ENCODE results near the gene CREB3L2.
A peak's percentile ranks its signal among the peaks of the same experiment; 100 is the strongest.

CREB3L2 gene

DNA sequence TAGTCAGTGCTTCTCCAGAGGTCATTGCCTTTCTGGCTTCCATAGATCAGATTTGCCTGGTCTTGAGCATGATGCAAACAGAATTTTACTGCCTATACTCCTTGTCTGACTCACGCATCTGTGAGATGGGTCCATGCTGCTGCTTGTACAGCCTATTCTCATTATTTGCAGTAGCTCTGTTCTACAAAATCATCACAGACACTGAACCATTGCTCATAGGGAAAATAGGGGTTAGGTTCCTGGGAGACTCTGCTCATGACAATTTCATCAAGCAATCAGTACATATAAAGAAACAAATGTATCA lies 7.4 kb upstream of the CREB3L2 start:
- DNase-seq, result no peak

DNA sequence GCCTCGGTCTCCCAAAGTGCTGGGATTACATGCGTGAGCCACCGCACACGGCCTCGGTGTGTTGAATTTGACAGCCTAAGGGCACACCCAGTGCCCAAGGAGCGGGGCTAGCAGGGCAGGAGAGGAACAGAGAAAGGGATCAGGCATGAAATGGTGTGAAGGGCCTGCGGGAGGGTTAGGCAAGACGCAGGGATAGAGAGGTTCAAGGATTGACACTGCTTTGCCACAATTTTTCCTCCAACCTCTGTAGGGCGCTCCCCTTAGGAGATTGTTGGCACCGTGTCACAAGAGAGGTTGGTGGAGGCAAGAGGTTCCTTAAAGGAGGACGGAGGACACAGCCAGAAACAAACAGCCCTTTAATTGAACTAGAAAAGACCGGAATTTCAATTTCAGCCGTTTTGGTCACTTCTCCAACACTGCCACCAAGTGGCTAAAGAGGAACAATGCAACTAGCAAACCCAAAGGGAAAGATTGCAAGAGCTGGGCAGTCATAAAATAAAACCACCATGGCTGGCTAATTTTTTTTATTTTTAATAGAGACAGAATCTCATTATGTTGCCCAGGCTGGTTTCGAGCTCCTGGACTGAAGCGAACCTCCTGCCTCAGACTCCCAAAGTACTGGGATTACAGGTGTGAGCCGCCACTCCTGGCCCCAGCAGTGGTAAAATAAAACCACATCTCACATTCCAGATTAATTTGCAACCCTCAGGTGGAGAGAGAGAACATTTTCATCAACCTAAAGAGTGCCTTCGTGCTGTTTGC lies 6.9 kb upstream of the CREB3L2 start:
- DNase-seq, result no peak

DNA sequence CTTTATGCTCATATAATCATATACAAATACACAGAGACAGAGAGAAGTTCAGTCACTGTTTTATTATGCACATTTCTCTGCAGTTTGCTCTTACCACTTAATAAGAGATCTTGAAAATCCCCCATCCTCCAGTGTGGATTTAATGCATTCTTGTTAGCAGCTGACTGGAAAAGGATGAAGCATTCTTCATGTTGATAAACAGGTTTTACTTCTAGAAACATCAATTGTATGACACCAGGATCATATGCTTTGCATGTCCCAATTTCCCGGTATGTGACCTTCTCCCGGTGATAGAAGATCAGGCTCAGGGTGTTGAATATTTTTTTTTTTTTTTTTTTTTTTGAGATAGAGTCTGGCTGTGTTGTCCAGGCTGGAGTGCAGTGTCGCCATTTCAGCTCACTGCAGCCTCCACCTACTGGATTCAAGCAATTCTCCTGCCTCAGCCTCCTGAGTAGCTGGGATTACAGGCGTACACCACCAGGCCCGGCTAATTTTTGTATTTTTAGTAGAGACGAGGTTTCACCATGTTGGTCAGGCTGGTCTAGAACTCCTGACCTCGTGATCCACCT lies 6.2 kb upstream of the CREB3L2 start:
- no peak for DNase-seq

DNA sequence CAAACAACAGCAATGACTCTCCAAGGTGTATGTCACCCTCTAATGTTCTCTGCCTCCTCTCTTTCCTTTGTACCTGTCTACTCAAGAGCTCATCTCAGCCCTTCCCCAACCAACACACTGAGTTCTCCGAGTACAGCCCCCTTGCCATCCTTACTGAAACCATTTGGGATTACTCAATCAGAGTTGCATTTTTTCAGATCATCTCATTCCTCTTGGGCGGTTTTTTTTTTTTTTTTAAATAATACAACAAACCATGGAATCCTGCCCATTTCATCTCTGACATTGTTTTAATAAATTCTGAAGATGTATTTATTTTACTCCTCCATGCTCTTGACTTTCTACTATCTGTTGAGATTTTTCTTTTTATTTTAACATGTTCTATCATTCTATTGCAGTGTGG lies 4.2 kb upstream of the CREB3L2 start:
- DNase-seq, result no peak

DNA sequence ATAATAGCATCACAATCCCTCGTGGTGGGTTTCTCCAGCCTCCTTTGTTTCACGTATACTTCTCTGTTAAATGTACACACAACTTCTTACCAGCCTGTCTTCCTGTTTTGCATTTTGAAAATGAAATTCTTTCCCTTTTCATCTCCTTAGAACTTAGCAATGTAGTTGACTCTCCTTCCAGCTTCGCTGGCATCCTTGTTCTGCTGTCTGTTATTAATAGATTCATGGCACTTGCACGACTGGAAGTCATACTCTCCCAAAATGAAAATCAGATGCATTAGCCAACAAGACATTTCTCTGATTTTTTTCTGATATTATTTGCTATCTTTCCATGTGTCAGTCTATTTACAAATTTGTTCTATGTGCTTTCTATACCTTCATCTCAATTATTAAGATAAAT lies 3.0 kb upstream of the CREB3L2 start:
- no peak for DNase-seq

DNA sequence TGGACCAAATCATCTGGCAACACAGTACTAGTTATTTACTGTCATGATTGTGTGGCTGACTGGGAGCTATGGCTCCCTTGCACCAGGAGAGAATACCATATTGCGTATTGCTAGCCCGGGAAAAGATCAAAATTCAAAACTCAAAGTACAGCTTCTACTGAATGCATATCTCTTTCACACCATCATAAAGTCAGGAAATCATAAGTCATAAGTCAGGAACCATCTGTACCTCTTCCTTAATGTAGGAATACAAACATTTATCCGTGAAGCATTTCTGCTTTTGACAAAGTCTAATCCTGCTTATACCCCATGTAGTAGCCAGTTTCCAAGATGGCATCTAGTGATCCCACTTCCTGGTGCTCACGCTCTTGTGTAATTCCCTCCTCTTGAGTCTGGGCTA lies 2.2 kb upstream of the CREB3L2 start:
- DNase-seq, result no peak

DNA sequence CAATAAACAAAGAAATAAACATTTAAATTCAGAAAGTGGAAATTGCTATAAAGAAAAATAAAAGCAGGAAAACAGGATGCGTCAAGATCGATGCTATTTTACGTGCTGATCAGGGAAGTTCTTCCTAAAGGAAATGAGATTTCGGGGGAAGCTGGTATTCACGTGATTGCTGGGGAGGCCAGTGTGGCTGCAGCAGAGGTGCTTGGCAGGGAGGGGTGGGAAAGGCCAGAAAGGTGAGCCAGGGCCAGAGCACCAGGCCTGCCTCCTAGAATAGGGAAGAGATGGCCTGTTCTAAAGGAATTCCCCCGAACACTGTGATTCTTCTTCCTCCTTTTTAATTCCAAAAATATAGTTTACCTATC lies 923 bp upstream of the CREB3L2 start:
- no peak for DNase-seq

DNA sequence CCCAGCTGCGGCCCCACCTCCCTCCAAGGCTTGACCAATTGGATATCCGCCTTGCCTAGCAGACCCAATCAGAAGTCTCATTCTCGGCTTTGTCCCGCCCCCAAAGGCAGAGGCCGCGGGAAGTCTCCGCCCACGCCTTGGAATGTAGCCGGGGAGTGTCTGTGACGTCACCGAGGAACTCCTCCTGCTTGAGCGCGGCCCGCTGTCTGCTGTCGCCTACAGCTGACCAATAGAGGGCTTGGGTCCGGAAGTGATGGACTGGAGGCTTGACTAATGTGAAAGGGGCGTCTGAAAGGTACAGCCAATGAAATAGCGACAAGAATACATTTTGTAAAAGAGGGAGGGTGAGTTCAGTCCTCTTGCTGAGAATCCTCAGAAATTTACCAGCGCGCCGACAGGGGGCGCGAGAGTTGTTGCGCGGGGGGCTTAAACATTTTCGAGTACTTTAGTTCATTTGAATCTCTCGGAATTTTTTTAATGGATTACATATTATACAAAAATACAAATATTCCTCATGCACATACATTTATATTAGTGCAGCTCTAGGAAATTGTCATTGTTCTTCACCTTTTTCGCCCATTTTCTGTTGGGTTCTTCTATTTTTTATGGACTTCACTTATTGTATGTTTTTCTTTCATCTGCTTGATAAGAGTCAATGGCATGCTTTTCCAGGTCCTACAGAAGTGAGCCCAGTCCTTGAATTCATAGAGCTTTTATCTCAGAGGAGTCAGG lies 376 bp upstream of the CREB3L2 start:
- peak; percentile 93 to 97 for DNase-seq

DNA sequence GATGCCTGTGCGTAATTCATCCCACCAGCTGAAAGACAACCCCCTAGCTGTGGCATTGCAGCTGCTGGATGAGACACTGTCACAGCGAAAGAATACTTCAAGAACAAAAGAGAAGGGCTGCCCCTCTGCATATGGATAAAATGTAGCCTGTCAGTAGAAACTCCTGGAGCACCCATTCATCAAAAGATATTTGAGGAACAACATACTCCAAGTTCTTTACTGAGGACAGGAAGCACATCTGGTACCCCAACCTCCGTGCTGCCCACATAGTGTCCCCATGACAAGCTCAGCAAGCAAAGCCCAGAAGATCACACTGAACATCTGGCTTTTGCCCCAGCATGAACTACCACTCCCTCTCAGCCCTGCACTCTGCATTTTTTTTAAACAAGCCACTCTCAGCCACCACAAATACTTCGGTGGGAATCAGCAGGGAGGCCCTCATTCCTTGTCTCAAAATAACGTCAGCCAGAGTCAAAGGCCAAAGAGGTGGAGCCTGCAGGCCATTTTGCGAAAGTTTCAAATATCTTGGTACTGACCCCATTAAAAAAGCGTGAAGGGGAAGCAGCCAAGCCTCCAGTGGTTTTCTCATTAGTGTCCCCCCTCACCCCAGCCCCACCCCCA lies 1.7 kb downstream of the CREB3L2 start:
- DNase-seq, result no peak

DNA sequence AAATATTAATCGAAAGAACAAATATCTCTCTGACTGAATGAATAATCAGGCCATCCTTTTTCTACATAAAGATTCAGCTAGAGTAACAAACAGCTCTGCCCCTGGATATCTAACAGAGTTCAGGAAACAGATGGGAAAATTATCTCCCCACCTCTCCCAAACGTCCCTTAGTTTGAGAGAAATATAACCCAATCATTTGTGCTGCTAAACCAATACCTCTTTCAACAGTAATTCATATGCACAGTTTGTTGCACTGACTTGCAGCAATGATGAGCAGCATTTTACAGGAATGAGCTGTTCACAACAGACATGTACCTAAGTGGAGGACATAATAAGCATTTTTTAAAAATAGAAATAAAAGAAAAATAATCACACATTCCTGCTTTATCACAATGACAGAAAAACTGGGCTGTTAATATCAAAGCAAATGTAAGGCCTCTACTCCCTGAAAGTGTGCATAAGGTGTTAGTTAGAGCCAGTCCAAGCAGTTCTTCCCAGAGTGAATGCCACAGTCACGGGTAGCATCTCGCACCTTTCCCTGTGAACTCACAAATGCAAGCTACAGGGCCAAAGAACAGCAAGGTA lies 2.3 kb downstream of the CREB3L2 start:
- no peak for DNase-seq

DNA sequence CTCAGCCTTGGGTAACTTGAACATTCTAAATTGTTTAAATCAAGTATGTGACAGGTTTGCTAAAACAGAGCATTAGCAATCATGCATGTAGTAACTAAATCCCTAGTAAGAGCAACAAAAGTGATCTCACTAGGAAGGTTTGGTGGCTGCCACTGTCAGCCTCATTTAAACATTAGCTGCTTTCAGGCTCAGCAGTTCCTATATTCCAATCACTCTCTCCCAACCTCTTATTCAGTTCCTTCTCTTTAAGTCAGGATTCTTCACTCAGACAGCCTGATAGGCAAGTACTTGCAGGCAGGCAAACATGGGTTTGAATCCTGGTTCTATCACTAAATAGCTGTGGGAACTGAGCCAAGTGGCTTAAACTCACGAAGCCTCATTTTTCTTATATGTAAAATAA lies 3.6 kb downstream of the CREB3L2 start:
- DNase-seq, result no peak

DNA sequence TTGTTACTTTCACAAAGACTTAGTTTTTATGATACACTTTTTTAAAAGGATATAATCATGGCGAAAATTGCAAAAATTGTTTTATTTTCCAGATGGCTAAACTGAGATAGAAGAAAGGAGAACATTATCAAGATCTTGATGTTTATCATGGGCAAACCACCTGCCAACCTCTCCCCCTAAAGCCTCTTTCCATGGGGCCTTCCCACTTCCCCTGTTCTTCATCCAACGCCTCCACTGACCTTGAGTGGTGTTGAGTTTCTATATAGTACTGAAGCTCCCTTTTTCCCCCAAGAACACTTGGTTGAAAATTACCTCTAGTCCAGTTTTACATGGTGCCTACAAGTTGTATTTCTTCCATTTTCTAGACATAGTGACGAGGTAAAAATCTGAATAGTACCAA lies 5.0 kb downstream of the CREB3L2 start:
- no peak for DNase-seq

DNA sequence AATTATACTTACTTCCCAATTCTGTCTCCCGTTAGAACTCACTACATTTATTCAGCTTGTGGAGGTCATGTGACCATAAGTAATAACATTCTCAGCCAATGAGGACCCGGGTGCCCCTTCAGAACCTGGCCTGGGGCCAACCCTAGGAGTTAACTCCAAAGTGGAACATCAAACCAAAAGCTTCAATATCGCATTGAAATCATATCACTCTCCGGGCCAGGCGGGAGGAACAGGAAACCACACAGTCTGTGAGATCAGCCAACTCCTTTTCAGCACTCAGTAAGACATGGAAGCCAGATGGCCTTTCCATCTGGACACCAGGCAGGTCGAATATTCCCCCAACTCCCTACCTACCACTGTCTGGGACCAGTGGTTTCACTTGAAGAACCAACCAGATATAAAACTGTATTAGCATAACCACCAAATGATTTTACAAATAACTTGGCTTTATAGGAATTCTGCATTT lies 5.5 kb downstream of the CREB3L2 start:
- DNase-seq, result no peak

DNA sequence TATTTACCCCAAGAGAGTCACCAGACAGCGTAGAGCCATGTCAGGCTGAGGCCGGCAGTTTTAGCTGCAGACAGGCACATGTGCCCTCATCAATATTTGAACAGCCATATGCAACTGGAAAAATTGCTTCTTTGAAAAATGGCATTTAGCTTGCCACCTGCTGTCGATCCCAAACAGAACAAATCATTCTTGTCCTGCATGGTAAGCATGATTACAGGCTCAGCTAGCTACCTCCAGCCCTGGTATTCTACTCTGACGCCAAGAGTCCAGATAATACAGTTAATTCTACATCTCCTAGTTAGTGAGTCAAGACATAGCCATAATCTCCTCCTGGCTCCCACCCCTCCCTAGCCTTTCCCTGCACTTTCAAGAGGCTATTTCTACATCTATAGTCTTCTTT lies 7.7 kb downstream of the CREB3L2 start:
- DNase-seq, result no peak

DNA sequence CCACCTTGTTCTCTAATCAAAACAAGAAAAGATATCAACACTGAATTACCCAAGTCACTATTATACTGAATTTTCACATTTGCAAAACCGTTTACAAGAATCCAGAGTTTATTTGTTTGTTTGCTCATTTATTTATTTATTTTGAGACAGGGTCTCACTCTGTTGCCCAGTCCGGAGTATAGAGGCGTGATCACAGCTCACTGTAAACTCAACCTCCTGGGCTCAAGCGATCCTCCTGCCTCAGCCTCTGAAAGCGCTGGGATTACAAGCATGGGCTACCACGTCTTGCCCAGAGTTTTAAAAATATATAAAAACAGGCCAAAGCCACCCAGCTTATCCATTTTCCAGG lies 8.5 kb downstream of the CREB3L2 start:
- no peak for DNase-seq

DNA sequence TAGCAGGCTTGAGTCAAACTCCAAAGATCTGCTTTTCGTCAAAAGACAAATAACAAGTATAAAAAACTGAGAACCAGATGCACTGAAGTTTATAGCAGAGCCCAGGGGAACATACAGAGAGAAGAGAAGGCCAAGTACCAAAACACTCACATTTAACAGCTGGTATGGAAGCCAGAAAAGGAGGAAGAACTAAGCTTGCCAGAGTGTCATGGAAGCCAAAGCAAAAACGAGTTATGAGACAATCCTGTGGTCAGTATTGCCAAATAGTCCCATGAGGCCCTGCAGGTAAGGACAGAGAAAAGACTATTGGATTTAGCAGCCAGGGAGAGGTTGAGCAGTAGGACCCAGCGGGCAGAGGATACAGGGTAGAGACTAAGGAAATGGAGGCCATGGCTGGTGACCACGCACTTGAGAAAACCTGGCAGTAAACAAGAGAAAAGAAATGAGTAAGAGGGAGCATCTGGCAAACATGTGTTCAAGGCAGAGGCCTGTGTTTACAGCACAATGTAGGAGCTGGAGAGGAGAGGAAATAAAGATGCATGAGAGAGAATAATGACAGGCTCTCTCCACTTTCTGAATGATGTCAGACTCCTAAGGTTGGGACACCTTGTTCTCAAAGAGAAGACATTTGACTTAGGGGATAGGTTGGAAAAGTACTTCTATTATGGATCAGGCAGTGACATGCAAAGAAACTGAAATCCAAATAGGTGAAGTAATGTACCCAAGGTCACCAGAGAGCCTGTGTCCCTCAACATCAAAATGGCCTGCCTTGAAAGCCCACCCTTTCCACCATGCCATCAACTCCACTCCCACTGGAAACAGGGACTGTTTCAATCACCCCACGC lies 9.1 kb downstream of the CREB3L2 start:
- no peak for DNase-seq

DNA sequence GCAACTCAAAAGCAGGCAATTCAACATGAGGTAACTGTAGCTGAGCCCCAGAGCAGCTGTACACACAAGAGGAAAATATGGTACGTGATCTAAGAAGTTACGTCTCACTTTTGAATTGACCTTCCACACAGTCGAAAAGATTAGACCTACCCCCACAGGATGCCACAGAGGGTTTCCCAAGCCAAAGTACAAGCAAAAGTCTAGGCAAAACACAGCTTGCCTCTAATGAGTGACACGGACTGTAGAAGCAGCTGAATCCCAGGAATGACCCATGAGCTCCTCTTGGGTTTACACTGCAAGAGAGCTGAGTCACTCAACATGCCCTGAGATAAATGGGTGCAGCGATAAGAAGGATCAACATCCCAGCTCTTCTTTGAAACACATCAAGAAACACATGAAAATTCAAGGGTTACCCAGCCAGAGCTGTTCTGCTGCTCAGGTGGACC lies 9.8 kb downstream of the CREB3L2 start:
- no peak for DNase-seq

DNA sequence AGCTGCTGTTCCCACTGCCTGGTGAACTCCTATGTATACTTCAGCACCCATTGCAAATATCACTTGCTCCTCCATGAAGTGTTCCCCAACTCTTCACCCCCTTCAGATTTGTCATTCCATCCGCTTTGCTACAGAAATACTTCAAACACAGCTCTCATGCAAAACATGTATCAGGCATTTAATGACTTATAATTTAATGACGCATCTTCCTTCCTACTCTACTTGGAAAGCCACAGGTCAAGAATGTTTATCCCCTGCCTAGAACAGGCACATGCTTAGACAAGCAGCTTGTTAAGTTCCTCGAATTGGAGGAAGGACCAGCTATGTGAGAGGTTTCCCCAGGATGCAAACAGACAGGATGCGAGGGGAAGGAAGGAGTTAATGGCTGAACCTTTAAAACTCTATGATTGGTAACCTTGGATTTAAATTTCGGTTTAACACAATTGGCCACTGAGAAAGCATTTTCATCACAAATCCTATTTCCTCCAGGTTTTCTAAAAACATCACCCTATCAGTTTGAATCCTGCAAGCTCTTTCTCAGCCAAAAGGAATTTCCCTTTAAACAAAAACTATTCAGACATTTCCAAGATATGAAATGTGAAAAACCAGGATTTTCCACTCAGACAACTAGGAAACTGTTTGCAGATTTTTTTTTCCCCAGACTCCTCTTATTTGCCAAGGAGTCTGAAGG lies 11.5 kb downstream of the CREB3L2 start:
- no peak for DNase-seq

DNA sequence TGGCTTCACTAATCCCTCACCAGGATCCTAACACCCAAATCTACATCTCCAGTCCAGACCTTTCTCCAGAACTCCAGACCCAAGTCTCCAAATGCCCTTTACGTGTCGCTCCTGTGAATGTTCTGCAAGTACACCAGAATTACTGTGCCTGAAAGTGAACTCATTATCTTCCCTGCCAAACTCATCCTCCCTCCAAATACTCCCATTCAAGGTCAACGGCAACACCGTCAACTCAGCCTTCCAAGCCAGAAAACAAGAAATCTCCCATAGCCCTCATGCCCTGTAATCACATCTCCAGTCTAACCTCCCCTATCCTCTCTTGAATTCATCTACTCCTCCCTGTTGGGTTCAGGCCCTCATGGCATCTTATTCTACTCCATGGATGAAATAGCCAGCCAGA lies 12.3 kb downstream of the CREB3L2 start:
- DNase-seq, result no peak

DNA sequence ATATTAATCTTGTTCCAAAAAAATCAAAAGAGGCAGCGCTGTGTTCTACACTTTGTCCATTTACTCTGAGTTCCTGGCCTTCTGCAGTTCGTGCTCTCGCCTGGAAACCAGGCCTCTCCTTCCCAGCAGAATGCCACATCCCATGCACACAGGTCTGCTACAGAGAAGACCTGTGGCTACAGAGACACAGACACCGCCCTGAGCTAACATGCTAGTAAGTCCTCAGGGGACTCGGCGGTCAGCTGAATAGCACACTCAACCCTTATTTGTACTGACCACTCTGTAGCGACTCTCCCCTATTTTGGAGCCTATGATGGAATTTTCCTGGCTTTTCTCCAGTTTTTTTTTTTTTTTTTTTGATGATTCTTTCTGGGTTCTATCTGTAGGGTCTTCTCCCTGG lies 12.8 kb downstream of the CREB3L2 start:
- no peak for DNase-seq

DNA sequence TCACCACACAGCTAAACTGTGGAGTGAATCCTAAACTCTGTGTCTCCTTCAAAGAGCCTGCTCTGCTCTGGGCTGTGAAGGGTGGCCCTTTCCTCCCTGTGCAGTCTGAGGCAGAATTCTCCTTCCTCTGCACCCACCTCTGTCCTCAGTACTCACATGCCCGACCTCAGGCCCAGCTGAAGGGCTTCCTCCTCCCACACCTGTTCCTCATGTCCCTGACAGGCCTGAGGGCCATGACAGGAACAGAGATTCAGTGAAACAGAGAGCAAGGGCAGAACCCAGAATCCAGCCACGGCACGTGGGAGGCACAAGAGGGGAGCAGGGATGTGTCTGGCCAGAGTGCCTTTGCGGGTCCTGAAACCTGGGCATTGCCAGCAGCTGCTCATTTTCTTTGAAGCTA lies 13.9 kb downstream of the CREB3L2 start:
- DNase-seq, result no peak

DNA sequence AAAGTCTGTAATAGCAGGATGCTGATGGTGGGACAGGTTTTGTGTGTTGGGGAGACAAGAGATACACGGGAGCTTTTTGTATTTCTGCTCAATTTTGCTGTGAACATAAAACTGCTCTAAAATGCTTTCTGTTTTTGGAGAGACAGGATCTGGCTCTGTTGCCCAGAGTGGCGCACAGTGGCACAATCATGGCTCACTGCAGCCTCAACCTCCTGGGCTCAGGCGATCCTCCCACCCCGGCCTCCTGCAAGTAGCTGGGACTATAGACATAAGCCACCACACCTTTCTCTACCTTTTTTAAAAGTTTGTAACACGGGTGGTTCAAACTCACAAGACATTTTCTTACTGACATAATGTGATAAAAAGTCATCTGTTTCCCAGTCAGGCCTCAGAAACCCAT lies 14.3 kb downstream of the CREB3L2 start:
- no peak for DNase-seq

Data from stimulated activated CD4-positive, alpha-beta T cell treated with anti-CD3 and anti-CD28 coated beads, Interleukin-4, amount 100 ng/mL, for 4 hours (primary cell).